Stimulated activated CD8-positive, alpha-beta memory T cell treated with anti-CD3 and anti-CD28 coated beads, Interleukin-4, amount 100 ng/mL, for 24 hours (primary cell): ENCODE measurements around the gene ERG.

Source experiments
- DNase-seq: peaks from one replicate; pipeline ENCODE4 v3.0.0-alpha.2; 2020; ENCODE audit warnings: low read depth

Gene ERG

GRCh38 chr21:38498057-38498833, at the start of gene ERG:
Gene ERG (minus strand): TSS chr21:38498477. CDS start chr21:38498380, 97 bp downstream.
- no peak for DNase-seq

- no peak for DNase-seq
Observed at GRCh38 chr21:38544661-38545060, 46.4 kb upstream of the ERG start.

- no peak for DNase-seq
Observed at GRCh38 chr21:38542263-38542662, 44.0 kb upstream of the ERG start.

DNA sequence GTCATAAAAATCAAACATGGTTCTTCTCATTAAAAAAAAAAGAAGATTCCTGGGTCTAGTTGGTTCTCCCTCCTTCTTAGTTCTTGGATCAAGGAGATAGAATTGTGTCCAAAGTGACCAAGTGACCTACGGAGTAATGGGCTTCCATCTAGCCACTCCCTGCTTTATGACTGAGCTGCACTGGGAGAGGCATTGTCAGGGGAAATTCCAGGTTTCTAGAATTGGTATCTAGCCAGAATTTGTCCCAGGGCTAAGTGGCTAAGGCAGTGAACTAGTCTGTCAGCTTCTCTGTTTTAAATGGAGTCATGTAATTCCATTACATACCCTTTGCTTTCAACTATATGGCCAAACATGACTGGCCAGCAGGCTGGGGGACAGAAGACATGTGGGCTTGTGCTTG, 40.1 kb upstream of the ERG start:
- no peak for DNase-seq

DNA sequence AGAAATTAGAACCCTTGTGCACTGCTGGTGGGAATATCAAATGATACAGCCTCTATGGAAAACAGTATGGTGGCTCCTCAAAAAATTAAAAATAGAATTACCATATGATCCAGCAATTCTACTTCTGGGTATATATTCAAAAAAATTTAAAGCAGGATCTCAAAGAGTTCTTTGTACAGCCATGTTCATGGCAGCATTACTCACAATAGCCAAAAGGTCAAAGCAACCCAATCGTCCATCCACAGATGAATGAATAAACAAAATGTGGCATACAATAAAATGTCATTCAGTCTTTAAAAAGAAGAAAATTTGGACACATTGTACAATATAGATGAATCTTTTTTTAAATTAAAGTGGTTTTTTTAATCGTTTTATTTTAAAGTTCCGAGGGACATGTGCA, 36.3 kb upstream of the ERG start:
- no peak for DNase-seq

GRCh38 chr21:38533887-38534286, 35.6 kb upstream of the ERG start:
- no peak for DNase-seq

- DNase-seq = no peak
Observed at GRCh38 chr21:38531591-38531990, 33.3 kb upstream of the ERG start.

DNA sequence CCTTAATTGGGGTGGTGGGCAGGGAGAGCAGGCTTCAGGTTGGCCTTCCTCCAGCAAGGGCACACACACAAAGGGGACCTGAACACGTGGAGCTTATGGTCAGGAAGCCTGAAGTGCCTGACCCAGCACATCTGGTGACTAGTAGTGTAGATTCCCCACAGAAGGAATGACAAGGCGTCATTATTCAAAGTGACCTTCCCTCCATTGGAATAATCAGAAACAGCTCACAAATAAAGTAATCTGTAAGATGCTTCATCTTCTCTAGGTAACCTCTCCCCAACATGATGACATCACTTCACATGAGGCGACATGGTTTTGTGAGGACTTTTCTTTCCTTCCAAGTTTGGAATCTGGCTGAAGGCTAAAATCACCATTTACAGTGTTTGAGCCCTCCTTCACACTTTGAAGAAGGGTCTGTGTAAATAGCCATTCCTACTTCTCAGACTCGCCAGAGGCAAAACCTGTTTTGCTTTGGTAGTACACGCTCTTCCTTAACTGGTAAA, 32.8 kb upstream of the ERG start:
- no peak for DNase-seq

DNA sequence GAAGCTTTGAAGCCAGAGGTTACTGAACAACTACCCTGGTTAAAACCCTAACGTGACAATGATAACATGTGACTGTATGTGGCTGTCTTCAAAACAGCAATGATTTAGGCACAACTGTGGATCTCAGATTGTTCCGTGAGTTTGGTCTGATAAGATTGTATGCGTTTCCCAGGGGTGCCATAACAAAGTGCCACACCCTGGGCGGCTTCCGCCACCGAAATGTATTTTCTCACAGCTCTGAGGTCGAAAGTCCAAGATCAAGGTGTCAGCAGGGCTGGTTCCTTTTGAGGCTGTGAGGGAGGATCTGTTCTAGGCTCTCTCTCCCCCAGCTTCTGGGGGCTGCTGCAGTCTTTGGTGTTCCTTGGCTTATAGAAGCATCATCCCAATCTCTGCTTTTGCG, 29.5 kb upstream of the ERG start:
- no peak for DNase-seq

- no peak for DNase-seq
Observed at GRCh38 chr21:38525454-38525853, 27.2 kb upstream of the ERG start.

DNA sequence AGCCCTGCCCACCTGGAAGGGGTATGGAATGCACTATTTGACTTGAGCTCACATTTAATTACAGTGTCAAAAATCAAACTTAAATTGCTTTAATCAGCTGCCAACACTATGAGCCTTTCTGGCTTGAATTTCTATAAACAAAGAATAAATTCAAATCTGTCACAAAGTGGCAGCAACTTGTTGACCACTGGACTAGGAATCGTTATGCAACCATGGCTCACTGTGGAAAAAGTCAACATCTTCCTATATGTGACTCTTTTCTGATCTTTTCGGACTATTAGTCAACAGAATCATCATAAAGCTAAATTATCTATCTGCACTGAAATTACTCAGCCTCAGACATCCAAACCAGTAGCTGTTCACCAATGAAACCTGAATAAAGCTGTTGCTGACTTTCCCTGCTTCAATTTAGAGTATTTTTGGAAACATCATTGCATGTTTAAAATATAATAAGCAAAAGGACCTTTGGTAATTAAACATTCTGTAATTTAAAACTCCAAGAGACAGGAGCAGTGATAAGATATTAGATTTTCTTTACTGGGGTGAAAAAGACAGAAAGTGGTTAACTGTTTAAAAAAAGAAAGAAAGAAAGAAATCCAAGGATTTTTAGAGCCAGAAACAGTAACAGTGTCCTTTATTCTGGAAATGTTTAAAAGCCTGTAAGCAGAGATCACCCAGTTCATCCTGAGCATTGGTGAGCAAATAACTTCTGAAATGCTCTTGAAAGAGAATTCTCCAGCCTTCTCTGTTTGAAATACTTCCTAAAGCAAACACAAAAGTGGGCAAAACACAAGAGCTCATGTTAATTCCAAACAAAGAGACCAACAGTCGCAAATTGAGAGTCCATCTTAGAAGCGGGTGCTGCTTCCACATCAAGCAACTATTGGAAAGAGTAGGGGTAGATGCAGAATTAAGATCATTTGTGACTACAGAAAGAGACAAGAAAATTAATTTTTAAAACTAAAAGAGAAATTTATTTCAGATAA, 26.2 kb upstream of the ERG start:
- DNase-seq = no peak

- no peak for DNase-seq
Observed at GRCh38 chr21:38520511-38520910, 22.2 kb upstream of the ERG start.

DNA sequence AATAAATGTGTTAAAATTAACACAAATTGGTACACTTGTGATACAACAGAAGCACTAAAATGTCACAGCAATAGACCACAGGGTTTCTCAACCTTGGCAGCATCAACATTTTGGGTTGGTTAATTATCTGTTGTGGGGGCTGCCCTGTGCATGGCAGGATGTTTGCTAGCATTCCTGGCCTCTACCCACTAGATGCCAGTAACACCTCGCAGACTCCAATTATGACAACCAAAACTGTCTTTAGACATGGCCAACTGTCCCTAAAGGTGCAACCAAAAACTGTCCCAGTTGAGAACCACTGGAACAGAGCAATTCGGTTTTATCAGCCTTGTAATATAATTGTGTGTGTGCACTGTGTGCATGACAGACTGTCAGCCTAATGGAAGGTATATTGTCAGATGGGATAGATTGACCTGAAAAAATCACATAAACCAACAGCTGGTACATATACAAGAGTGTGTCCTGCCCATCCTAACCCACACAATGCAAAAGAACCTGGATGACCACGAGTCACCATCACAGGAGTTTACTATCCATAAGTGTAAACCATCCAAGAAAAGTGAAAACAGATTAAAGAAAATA, 13.5 kb upstream of the ERG start:
- DNase-seq = no peak

DNA sequence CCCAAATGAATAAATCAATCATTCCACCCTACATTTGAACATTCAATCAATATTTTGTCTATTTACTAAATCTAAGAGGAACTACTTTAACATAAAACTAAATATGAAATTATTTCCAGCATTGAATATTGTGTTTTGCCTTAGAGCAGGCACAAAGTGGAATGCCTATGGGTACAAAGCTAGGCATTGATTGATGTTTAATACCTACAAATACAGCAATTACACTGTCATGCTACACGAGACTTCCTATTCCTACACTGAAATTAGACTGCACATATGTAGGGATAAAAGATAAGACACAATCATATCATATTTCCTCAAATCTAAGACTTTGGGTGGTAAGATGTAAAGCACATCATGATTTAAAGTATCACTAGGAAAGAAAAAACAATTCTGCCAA, 12.9 kb upstream of the ERG start:
- no peak for DNase-seq

GRCh38 chr21:38507374-38507942, 9.2 kb upstream of the ERG start:
- DNase-seq = no peak

DNA sequence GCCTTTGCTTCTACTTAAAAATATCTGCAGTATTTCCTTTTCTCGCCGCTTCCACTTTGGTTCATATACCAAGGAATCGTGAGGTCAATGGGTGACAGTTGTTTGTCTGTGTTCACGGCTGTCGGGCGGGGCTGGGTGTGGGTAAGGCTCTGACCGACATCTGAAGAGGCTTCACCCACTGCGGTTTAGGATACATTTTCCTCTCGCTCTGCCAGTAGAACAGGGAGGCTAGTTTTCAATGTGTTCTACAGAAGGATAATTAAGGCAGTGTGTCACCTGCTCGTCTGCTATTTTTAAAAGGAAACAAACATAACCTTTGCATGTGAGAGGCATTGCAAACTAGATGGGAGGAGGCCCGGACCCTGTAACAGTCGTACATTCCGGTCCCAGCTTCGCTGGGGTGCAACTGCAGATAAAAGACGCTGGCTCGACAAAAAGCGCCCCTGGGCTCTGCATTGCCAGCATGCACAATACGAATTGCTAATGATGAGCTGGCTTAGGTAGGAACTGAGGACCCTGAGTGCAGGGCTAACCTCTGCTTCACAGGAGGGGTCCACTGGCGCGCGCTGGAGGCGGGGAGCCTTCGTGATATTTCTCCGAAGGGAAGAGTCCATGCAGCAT, 8.5 kb upstream of the ERG start:
- no peak for DNase-seq

DNA sequence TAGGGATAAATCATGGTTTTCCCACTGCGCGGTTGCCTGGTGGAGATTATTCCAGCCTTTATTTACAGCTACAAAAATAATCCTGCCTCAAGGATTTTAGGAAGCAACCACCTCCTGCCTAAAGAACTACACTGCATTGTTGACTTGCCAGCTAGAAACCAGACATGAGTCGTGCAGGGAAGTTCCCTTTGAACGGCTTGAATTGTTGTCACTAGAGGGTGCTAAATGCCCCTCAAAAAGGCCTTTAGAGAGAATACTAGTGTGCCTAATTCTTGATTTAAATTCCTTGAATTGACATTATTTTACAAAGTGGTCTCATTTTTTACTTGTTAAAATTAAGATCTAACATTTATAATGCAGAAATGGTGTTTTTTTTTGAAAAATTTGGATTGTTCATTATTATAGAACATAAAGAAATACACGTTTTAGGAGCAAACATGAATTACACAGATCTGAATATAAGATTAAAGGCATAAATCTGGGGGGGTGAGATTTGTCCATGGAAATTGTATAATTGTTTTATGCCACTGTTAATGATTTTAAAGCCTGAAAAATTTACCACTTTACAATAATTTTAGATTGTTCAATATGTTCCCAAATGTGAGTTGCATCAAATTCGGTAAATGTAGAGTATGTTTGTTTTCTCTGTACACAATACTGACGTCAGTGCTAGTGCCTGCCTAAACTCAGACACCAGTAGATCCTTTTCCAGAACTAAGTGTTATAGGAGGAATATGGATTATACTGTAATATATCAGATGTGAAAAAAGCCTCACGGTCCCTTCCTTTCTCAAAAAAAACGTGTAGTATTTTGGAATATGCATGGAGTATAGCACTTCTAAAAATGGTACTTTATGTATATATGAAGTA, 7.6 kb upstream of the ERG start:
- no peak for DNase-seq

DNA sequence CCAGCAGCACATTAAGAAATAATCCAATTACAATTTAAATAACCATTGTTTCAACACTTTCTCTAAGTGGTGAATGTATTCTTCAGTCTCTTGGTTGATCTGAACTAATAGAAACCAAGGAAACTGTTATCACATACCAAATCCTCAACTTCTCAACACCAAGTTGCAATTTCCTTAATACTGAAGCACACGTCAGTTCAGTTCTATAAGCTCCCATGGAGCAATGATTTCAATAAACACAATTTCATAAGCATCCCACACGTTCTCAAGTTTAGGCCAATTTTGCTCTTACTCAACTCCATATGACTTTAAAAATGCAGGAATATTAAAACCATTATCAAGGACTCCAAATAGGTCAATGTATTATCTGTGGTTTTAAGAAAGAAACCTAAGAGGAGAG, 5.8 kb upstream of the ERG start:
- no peak for DNase-seq

- DNase-seq = no peak
Observed at GRCh38 chr21:38503583-38503982, 5.3 kb upstream of the ERG start.

GRCh38 chr21:38500073-38500472, 1.8 kb upstream of the ERG start:
- DNase-seq = no peak

DNA sequence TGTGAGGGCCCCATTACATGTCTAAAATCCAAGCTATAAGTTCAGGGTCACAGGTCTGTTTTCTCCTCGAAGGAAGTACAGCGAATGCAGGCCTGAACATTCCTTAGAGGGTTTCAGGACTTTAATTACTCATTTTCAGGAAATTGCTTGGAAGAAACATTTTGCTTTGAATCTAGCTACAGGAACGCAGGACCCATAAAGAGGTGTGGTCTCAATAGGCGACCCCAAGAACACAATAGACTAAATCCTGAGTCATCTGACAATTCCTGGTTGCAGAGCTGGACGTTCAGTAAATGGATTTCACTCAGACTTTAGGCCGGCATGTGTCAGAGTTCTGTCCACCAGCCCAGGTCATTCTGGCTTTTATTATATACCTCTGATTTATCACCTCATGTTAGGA, 1.0 kb upstream of the ERG start:
- DNase-seq = no peak
